Bladder microvascular endothelial cell (primary cell): ENCODE data around the gene GALP. TPM values are rescaled to one million over a fixed set of nuclear protein-coding genes. Genes with fewer than 3 reads are reported as not detected.

ENCODE experiments used
- total RNA-seq: library from RNA; depleted of rRNA; stranded (reverse); fragments of >200 nt; gene quantifications from 2 replicates; pipeline ENCODE4 v1.2.3, GENCODE V29; 2014

Gene GALP
- not detected in 2 replicates for total RNA-seq

DNA sequence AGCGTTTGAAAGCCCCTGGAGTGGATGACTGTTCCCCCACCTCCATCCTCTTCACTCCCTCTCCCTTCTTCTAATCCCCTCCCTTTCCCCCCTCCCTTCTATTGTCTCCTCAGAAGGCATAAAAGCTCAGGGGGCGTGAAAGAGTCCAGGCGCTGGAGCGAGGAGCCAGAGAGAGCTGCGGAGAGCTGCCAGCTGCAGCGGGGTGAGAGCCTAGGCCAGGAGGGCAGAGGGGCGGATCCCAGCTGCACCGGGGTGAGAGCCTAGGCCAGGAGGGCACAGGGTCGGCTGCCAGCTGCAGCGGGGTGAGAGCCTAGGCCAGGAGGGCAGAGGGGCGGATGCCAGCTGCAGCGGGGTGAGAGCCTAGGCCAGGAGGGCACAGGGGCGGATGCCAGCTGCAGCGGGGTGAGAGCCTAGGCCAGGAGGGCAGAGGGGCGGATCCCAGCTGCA, at the start of gene GALP:
Gene GALP, plus strand, starts transcription at position 148 of the 447 bp plus-strand sequence. CDS start 1,101 bp downstream, outside the sequence.

GRCh38 chr19:56140583-56141416, 35.0 kb upstream of the GALP start, which contains the start of gene ZNF444:
Gene ZNF444 (plus strand): TSS chr19:56141287. CDS start chr19:56146912, 5,625 bp downstream.

DNA sequence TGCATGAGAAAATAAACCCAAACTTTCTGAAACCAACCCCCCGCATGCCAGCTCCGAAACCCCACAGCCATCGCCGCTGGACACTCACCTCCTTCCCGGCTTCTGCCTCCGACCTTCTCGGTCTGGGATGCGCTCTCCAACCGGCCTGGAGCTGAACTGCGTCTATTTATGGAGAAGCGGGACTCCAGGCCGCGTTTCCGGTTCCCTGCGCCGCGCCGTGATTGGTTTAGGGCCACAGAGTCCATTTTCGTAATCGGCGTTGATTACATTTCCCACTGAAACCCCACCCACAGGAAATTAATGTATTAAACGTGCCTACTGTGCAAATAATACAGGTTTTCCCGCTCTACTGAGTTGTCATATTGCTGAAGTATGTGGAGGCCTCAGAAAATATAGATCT, 21.8 kb downstream of the GALP start, which contains the start of gene ZSCAN5B:
Gene ZSCAN5B, minus strand, starts transcription at position 138 of the 400 bp plus-strand sequence. CDS start 4,731 bp downstream, outside the sequence.

DNA sequence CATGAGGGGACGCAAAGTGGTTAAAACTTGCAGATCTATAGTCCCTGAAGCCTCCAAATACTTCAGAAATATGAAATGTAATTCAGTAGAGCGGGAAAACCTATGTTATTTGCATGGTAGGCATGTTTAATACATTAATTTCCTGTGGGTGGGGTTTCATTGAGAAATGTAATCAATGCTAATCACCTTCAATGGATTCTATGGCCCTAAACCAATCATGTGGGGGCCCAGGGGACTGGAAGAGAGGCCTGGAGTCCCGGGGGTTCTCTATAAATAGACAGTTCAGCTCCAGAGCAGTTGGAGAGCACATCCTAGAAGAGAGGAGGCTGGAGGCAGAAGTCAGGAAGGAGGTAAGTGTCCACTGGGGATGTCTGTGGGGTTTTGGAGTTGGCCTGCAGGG, 26.2 kb downstream of the GALP start, which contains the start of gene ZSCAN5C:
Gene ZSCAN5C, plus strand, starts transcription at position 301 of the 400 bp plus-strand sequence. CDS start 3,641 bp downstream, outside the sequence.

Other genes with a start within 250 kb of the GALP start
- gene NLRP13, start 243.7 kb upstream of the GALP start, total RNA-seq: not detected in 2 replicates
- gene NLRP8, start 228.2 kb upstream of the GALP start, total RNA-seq: not detected in 2 replicates
- gene NLRP5, start 189.2 kb upstream of the GALP start, total RNA-seq: not detected in 2 replicates
- gene ZNF787, start 54.7 kb upstream of the GALP start, total RNA-seq: 27.1 and 32.4 TPM in 2 replicates
- 10.7 and 20.8 TPM in 2 replicates for gene ZNF444, start 34.7 kb upstream of the GALP start, total RNA-seq
- not detected in 2 replicates for gene ZSCAN5B, start 21.8 kb downstream of the GALP start, total RNA-seq
- not detected in 2 replicates for gene ZSCAN5C, start 26.3 kb downstream of the GALP start, total RNA-seq
- 1.4 TPM in 1 of 2 replicates, not detected in the other for gene EDDM13, start 96.7 kb downstream of the GALP start, total RNA-seq
- gene ZSCAN5A, start 138.8 kb downstream of the GALP start, total RNA-seq: 5.8 and 9.3 TPM in 2 replicates
- gene ZNF582, start 217.5 kb downstream of the GALP start, total RNA-seq: 1.6 and 3.3 TPM in 2 replicates
- gene ZNF583, start 228.3 kb downstream of the GALP start, total RNA-seq: 1.5 and 5.7 TPM in 2 replicates